ENCODE results near the gene UBR1. TPM values are rescaled to one million over a fixed set of nuclear protein-coding genes. Genes with fewer than 3 reads are reported as not detected.
A peak's percentile ranks its signal among the peaks of the same experiment; 100 is the strongest.

Gene UBR1
- total RNA-seq, 1 donor from 2014 or later: 48.9 TPM

DNA sequence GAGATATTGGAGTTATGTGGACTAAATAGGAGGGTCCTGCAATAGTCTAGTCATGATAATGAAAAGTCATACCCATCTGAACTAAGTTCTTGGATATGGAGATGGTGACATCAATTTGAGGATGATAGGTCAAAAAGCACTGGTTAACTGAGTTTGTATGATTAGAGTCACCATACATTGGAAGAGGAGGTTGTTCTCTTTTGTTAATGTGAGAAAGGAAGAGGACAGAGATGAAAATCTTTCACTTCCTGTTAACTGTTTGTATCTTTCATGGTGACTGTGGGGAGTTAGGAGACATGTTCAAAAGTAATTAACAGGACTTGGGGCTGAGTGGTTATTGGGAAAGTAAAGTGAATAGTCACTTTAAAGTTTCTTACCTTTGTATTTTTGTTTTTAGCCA, 38.7 kb upstream of the UBR1 start:
- no peaks in the 10 kb centered on the region for H3K9me3 Mint-ChIP-seq
- no peak for DNase-seq
- peaks cover 67% of the 10 kb centered on the region for H3K36me3 Mint-ChIP-seq (ENCODE audit: low read depth)
- H3K27ac Mint-ChIP-seq: peak overlapping the region; percentile 24
- intact Hi-C loops (cut with micrococcal nuclease): no loop called here
- ATAC-seq (ENCODE audit: low read depth): peak; percentile 54
- TF ChIP-seq, protein P1, sequence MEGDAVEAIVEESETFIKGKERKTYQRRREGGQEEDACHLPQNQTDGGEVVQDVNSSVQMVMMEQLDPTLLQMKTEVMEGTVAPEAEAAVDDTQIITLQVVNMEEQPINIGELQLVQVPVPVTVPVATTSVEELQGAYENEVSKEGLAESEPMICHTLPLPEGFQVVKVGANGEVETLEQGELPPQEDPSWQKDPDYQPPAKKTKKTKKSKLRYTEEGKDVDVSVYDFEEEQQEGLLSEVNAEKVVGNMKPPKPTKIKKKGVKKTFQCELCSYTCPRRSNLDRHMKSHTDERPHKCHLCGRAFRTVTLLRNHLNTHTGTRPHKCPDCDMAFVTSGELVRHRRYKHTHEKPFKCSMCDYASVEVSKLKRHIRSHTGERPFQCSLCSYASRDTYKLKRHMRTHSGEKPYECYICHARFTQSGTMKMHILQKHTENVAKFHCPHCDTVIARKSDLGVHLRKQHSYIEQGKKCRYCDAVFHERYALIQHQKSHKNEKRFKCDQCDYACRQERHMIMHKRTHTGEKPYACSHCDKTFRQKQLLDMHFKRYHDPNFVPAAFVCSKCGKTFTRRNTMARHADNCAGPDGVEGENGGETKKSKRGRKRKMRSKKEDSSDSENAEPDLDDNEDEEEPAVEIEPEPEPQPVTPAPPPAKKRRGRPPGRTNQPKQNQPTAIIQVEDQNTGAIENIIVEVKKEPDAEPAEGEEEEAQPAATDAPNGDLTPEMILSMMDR (IDR thresholded peaks at IDR 0.05): no peak
- no peak overlapping the region for H3K4me3 Mint-ChIP-seq
- ChIA-PET CTCF (interaction anchor here (1.4 kb wide), 1 partner anchor 38 kb away, joined by 4 read pairs; the partner anchor contains the start of gene UBR1), POLR2A (interaction anchor here (0.9 to 1.4 kb wide), 2 partner anchors 11 to 27 kb away, joined by 6 to 8 read pairs; partner anchors contain the start of gene TMEM62)
- H3K27me3 Mint-ChIP-seq: no peaks in the 10 kb centered on the region
- peaks cover 23% of the 10 kb centered on the region for H3K4me1 Mint-ChIP-seq

- peak overlapping the region; percentile 40 for H3K4me3 Mint-ChIP-seq
- peak overlapping the region; percentile 12 for H3K27ac Mint-ChIP-seq
- DNase-seq (no peak), ATAC-seq (ENCODE audit: low read depth) (peak; percentile 47)
- H3K36me3 Mint-ChIP-seq (ENCODE audit: low read depth): peaks cover 70% of the 10 kb centered on the region
- ChIA-PET POLR2A (interaction anchor here (1.0 to 1.4 kb wide), 3 partner anchors 10 to 37 kb away, joined by 3 to 7 read pairs (median 6); partner anchors contain the start of genes TMEM62 and UBR1), CTCF (interaction anchor here (1.4 kb wide), 1 partner anchor 37 kb away, joined by 4 read pairs; the partner anchor contains the start of gene UBR1)
- H3K27me3 Mint-ChIP-seq: no peaks in the 10 kb centered on the region
- intact Hi-C loops (cut with micrococcal nuclease): no loop called here
- TF ChIP-seq, protein P1 (IDR thresholded peaks at IDR 0.05): no peak
- peaks cover 23% of the 10 kb centered on the region for H3K4me1 Mint-ChIP-seq
- no peaks in the 10 kb centered on the region for H3K9me3 Mint-ChIP-seq
Observed at GRCh38 chr15:43143203-43143941, 37.5 kb upstream of the UBR1 start.

GRCh38 chr15:43135351-43135750, 29.5 kb upstream of the UBR1 start:
- intact Hi-C loops (cut with micrococcal nuclease): no loop called here
- Mint-ChIP-seq H3K27me3 (no peaks in the 10 kb centered on the region), H3K9me3 (no peaks in the 10 kb centered on the region), H3K36me3 (ENCODE audit: low read depth) (peaks cover 50% of the 10 kb centered on the region), H3K4me3 (no peak overlapping the region), H3K4me1 (peaks cover 28% of the 10 kb centered on the region), H3K27ac (no peak overlapping the region)
- TF ChIP-seq, protein P1 (IDR thresholded peaks at IDR 0.05): no peak
- ChIA-PET CTCF (no interaction called here), POLR2A (no interaction called here)
- no peak for ATAC-seq (ENCODE audit: low read depth)
- no peak for DNase-seq

GRCh38 chr15:43134157-43134635, 28.4 kb upstream of the UBR1 start:
- TF ChIP-seq, protein P1 (IDR thresholded peaks at IDR 0.05): no peak
- Mint-ChIP-seq H3K9me3 (peaks cover 4% of the 10 kb centered on the region), H3K4me1 (peaks cover 28% of the 10 kb centered on the region), H3K27me3 (no peaks in the 10 kb centered on the region), H3K27ac (peak overlapping the region; percentile 83), H3K36me3 (ENCODE audit: low read depth) (peaks cover 40% of the 10 kb centered on the region), H3K4me3 (peak overlapping the region; percentile 88)
- ATAC-seq (ENCODE audit: low read depth) (no peak), DNase-seq (no peak)
- ChIA-PET POLR2A (interaction anchor here (0.6 to 2.6 kb wide), 8 partner anchors 10 to 861 kb away, joined by 3 to 24 read pairs (median 6); partner anchors contain the start of genes CCNDBP1, GANC, TMEM87A and UBR1), CTCF (no interaction called here)
- intact Hi-C loops (cut with micrococcal nuclease): loop anchor here (1.0 kb wide), 2 partner anchors 28 to 51 kb away; partner anchors contain the start of genes CCNDBP1 and UBR1
